Thyroid gland (tissue), 4 donors: ENCODE data around the gene A2ML1.

ENCODE experiments used
- CTCF ChIP-seq, 6 experiments: fragments of 200-600 bp in 3 of 6; fragments of 450-650 bp in 3 of 6; sonication (generic) in 3 of 6; IDR thresholded peaks; one replicate each; pipeline ENCODE4 v1.5.1; 2016 to 2019; ENCODE audit warnings: antibody characterized with exemption in 6 of 6, mild to moderate bottlenecking in 2 of 6, inconsistent platforms in 1 of 6, moderate library complexity in 1 of 6
- POLR2A ChIP-seq, 2 donors: fragments of 450-650 bp; IDR thresholded peaks; one replicate each; pipeline ENCODE4 v1.6.1; 2017; ENCODE audit warnings: antibody characterized with exemption in 2 of 2, mild to moderate bottlenecking in 2 of 2, moderate library complexity in 1 of 2

GRCh38 chr12:8785499-8785898, 36.9 kb upstream of the A2ML1 start:
- TF ChIP-seq POLR2A (IDR thresholded peaks at IDR 0.05) (no peak), CTCF (IDR thresholded peaks at IDR 0.05) (no peak)
